ENCODE measurements around the gene TYW5.
A peak's percentile ranks its signal among the peaks of the same experiment; 100 is the strongest.

TYW5 gene

DNA sequence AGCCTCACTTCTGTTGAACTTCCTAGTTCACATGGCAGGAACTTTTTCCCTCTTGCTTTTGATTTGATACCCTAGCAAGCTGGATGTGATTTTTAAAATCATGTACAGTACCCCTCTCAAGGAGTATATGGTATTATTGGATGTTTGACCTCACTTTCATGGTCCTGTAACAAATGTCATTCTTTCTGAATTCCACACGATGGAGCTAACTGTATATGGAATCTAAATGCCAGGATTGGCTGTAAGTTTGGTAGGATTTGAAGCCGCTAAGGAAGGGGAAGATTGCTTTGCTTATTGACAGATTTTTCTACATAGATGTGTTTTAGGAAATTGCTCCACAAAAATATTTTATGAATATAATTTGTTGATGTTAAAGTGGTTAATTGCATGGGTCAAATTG lies 18.4 kb upstream of the TYW5 start:
- DNase-seq: peak; percentile 29

DNA sequence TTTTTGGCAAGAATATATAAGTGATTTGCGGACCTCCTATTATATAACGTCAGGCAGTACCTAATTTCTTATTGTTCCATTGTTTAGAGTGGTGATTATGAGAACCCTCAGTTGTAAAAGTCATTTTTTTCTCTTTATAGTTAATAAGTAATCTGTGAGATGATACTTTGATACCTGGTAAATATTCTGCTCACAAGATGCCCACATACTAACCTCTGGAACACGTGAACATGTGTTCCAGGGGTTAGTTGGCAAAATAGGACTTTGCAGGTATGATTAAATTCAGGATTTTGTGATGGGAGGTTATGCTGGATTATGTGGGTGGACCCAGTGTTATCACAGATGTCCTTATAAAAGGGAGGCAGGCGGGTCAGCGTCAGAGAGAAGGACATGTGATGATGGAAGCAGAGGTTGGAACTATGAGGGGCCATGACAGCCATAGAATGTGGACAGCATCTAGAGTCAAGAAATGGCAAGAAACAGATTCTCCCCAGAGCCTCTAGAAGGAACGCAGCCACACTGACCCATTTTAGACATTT lies 16.9 kb upstream of the TYW5 start:
- no peak for DNase-seq

DNA sequence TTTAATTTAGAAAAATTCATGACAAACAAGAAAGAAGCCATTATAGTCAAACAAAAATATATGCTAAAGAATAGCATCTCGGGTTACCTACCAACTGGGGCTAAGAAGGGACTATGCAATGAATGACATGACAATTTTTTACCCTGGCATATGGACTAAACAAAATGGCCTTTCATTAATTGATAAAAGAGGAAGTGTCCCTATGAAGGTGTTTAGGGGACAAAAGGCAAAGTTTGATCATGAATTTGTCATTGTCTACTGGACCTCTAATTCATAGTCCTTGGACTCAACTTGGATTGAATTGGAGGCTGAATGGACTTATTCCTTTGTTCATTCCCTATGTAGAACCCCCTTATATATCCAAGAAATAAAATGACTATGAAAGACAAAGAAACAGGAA lies 12.8 kb upstream of the TYW5 start:
- DNase-seq: no peak

DNA sequence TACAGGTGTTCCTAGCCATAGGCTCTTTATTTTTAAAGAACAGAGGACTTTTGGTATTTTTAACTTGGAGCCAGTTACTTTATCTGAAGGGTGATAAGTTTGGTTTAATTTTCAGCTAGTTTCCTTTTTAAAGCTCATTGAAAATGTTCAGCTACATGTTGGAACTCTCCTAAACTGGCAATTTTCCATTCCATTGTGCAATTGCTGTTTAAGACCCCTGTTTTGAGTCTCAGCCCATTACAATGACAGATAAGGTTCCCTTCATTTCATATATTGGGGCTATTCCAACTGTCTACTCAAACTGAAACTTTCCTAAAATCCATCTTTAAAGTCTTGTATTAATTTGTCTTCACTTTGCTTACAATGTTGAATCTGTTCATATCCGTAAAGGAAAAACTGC lies 11.7 kb upstream of the TYW5 start:
- no peak for DNase-seq

DNA sequence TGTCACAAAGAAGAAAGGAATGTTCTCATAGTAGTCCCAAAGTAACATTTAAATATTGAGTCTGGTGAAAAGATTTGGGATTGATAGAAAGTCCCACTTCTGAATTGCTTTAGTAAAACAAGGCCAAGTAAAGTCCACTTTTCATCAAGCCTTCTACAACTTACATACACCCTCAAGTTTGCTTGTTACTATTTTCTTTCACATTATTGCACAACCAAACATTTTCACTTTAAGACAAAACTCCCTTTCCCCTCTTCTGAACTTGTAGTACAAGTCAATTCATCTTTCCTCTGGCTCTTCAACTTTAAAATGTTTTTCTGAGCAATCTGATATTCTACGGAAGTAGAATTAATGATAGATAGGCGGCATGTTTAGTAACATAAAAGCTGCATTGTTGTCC lies 11.1 kb upstream of the TYW5 start:
- DNase-seq: no peak

DNA sequence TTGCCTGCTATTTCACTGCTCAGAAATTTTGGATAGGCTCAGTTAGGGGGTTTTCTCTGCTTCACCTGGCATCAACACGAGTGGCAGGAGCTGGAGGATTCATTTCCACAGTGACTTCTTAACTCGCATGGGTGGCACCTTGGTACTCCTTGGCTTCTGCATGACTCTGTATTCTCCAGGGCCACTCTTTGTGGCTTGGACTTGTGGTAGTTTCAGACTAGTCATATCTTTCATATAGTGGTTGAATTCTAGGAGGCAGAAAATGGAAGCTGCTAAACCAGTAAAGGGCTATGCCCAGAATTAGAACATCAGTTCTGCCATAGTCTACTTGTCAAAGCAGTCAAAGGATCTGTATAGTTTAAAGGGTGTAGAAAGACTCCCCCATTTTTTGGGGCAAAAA lies 6.9 kb upstream of the TYW5 start:
- DNase-seq: no peak

DNA sequence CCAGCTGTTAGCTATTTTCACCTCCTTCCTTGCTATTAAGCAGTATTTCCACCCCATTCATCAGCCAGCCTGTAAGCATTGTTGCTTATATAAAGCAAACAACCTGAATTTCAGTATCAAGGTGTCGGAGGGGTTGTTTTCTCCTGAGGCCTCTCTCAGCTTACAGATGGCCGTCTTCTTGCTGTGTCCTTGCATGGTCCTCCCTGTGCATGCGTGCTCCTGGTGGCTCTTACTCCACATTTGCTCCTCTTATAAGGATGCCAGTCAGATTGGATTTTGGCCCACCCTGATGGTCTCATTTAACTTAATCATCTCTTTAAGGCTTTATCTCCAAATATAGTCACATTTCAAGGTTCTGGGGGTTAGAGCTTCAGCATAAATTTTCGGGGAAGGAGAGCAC lies 2.7 kb upstream of the TYW5 start:
- no peak for DNase-seq

DNA sequence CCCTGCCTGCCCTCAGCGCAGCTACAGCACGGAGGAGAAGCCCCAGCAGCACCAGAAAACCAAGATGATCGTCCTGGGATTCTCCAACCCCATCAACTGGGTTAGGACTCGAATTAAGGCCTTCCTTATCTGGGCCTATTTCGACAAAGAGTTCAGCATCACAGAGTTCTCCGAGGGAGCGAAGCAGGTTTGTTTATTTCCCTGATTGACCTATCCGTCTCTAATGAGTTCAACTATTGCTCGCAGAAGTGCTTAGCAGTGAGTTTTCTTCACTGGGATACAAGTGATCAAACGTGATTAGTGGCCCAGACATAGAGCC lies 730 bp upstream of the TYW5 start:
- DNase-seq: no peak

DNA sequence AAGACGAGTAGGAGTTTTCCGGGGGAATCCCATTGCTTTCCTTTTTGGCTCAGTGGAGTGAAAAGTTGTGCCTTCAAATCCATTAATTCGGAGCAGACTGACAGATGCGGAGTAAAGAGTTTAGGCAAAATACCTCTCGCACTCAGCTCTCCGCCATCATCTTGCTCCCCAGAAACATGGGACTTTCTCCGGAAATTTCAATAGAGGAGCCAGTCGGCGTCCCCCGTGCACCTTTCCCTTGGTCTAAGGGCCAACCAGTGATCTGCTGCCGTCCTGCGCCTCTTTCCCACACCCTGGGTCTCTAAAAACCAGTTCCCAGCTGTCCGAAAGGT lies 318 bp downstream of the TYW5 start:
- no peak for DNase-seq

DNA sequence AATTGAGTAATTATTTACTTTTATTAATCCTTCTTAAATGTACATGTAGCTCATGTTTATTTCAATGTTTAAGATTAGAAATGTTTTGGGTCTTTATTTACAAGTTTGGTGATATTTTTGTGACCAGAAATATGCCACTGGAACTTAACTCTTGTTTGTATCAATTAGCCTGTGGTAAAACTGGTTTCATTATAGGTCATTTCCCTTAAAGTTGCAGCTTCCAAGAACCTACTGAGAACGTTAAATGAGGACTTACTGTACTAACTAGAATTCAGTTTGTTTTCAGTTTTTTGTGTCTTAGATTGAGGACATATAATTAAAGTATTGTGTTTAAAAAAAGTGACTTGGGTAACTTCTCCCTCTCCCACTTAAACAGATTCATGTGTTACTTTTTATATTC lies 4.3 kb downstream of the TYW5 start:
- no peak for DNase-seq

DNA sequence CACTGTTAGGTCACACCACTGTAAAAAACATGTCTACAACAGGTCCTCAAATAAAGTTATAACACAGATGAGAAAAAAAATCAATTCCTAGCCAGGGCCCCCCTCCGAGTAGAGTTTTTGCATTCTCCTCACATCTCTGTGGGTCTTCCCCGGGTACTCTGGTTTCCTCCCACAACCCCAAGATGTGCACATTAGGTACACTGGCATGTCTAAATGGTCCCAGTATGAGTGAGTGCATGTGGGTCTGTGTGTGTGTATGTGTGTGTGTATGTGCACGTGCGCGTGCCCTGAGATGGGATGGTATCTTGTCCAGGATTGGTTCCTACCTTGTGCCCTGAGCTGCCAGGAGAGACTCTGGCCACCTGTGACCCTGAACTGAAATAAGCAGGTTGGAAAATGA lies 4.9 kb downstream of the TYW5 start:
- DNase-seq: no peak

DNA sequence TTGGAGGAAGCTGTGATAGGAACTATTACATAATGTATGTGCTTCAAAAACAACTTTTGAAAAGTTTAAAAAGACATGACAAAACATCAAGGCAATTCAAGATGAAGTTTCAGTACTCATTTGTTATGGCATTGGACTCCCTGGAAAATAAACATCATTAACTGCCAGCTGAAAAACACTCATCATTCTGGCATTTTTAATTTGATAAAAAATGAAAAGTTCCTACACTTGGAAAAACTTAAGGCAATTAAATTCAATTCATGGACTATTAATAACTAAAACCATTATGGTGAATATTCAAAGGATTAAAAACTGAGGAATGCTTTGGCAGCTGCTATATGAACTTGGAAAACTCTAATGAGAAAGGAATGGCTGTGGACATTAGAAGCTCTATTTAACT lies 8.5 kb downstream of the TYW5 start:
- DNase-seq: no peak

DNA sequence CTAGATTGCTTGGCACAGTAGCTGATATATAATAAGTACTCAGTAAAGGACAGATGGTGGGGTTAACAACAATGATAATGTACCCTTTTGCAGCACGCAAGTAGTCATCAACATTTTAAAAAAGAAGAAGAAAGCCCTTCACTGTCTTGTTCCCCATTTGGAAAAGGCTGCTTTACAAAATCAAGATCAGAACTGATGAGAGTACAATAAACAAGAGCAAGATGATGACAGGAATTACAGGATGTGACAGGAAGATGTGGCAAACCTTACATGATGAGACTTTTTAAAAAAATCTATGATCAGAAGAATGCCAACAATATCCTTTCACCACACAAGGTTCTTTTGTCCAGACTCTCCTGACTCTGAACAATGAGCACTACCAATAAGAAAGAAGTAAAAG lies 9.1 kb downstream of the TYW5 start:
- no peak for DNase-seq

DNA sequence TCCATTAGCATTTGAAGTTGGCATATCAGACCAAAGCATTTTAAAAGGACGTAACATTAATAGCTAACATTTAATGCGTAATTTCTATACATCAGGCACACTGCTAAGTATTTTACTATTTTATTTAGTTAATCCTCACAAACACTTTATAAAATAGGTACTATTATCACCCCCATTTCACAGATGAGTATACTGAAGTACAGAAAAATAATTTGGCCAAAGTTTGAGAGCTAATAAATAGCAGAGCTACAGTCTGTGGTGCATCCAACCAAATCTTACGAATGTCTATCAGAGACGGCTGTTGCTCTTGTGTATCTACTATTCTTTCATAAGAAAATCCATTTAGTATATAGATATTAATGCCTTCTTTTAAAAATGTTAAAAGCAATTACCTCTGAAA lies 11.9 kb downstream of the TYW5 start:
- no peak for DNase-seq

DNA sequence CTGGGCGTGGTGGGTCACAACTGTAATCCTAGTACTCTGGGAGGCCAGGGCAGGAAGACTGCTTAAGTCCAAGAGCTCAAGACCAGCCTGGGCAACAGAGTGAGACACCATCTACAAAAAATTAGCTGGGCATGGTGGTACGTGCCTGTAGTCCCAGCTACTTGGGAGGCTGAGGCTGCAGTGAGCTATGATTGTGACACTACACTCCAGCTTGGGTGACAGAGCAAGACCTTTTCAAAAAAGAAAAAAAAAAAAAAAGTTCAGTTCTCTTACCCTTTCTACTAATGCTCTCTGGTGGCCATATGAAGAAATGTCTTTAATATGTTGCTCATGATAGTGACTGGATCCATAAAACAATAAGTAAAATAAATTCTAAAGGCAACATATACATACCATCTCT lies 14.9 kb downstream of the TYW5 start:
- DNase-seq: peak; percentile 40

DNA sequence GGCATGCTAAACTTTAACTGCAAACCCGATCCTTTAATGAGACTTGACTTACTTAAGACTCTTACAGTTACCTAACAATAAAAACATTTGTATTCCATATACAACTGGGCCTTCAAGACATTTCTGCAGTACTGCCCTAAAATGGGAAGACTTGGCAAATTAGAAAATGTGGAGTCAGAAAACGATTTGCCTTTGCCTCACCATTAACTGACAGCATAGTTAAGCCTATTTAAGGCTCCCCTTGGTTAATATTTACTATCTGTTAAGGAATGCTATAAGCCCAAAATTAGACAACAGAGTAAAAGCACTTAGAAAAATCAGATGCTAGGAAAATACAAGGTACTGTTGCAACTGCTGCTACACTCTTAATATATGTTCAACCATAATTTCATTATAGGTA lies 18.7 kb downstream of the TYW5 start:
- DNase-seq: no peak

DNA sequence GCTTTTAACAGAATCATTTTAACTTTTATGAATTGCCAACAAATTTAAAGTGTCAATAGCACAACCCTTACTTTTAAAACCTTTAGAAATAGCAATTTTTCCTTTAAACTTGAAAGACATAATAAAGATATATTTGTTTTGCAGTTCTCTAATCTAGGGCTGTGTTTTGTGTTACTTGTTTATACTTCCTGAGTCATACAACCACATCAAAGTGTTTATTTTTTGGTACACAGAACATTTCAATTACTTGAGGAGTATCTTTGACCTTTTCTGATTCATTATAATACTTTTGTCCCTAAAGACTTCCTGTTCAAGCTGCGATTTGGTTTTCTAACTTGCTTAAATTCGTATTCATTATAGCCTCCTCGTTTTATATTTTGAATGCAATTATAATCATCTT lies 21.8 kb downstream of the TYW5 start:
- DNase-seq: no peak

DNA sequence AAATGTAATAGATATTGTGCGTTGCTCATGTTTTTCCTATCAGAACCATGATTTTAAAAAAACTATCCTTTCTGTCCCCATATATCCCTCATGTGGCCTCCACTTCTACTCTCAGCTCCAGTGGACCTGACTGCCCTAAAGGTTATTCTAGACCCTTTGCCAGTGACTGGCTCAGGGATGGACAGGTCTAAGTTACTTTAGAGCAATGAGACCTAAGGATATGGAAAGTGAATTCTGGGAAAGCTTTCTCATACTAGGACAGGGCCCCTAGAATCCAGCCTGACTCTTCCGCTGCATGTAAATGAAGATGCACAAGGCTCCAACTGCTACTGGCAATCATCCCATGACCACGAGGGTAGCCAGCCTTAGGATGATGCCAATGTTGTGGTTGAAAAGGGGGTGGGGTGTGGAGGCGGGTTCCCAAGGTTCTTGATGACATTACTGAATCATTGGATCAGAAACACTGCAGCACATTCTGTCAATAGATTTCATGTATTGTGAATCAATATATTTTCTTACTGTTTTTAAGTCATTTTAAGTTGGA lies 22.9 kb downstream of the TYW5 start:
- DNase-seq: no peak

DNA sequence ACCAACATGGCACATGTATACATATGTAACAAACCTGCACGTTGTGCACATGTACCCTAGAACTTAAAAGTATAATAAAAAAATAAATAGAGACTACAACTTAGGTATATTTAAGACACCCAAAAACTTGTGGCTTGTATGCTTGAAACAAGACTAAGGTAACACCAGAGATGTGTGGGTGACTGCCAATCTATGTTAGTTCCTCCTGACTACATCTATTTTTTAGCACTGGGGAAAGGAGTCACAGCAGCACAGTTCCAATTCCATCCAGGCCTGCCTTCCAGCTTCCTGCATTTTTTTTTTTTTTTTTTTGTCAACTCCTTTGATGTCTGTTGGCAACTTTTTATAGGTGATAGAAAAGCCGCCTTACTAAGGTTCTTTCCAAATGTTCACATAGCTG lies 26.0 kb downstream of the TYW5 start:
- DNase-seq: no peak

DNA sequence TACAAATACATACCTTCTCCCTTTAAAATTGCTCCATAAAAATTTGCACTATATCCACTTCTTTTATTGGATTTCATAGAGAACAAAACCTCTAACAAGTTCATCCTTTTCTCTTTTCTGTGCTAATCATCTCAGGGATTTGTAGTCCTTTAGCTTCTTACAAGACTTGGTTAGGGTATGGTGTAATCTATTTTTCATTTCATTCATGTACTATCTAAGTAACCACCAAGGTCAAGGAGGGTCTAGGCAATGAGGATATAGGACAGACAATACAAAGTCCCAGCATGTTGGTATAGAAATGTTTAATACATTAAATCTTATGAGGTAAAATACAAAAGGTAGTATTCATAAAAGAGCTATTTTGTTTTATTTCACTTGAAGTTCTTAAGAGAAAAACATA lies 26.7 kb downstream of the TYW5 start:
- no peak for DNase-seq

DNA sequence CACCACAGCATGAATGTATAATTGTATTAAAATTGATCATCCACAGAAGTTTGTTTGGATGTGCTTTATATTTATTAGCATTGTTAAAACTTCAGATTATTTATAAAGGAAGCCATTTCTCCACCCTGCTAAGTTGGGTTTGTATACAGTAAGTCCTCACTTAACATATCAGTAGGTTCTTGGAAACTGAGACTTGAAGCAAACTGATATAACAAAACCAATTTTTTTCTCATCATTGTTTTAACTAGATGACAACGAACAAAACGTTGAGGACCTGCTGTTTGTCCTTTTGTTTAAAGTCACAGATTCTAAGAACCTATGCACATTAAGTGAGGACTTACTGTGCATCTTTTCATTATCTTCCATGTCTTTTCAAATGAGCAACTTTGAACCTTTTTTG lies 27.1 kb downstream of the TYW5 start:
- DNase-seq: no peak

DNA sequence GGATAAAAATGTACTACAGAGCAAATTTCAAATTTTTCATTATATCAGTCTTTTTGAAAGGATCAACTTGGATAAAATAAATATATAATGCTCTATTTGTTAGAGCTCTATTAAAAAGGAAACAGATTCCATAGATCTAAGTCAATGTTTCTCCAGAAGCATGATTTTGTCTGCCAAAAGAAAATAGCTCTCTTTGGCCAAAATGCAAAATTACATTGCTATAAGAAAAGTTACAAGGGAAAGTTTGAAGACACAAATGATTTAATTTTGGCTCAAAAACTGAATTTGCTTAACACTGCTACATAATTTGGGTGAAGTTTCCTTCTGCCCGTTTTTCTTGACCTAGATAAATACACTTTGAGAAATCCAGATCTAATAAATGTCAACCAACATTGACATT lies 28.5 kb downstream of the TYW5 start:
- DNase-seq: no peak

DNA sequence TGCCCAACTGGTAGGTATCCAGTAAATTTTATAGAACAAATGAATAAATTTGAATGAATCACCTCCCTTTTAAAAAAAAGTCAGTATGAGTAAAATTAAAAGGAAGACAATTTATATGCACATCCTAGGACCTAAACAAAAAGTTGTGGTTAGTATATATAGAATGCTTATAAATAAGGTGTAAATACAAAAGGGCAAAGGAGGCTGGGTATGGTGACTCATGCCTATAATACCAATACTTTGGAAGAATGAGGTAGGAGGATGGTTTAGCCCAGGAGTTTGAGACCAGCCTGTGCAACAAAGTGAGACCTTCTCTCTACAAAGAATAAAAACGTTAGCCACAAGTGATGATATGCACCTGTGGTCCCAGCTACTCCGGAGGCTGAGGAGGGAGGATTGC lies 31.4 kb downstream of the TYW5 start:
- no peak for DNase-seq

DNA sequence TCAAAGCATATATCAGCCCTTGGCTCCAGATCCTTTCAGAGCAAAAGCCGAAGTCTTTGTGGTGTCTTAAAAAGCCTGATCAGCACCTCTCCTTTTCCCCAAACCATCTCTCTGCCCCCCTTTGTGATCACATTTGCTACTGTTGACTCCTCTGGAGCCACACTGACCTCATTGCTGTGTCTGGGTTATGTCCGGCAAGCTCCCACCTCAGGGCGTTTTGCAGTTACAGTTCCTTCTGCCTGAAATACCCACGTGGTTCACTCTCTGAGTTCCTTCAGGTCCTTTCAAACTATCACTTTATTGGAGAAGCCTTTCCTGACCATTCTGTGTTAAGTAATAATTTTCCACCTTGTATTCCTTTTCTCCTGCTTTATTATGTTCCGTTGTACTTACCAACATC lies 32.4 kb downstream of the TYW5 start:
- no peak for DNase-seq

DNA sequence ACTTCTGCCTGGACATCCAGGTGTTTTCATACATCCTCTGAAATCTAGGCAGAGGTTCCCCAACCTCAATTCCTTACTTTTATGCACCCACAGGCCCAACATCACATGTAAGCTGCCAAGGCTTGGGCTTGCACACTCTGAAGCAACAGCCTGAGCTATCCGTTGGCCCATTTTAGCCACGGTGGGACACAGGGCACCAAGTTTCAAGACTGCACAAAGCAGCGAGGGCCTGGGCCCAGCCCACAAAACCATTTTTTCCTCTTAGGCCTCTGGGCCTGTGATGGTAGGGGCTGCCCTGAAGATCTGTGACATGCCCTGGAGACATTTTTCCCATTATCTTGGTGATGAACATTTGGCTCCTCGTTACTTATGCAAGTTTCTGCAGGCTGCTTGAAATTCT lies 38.3 kb downstream of the TYW5 start:
- DNase-seq: no peak

DNA sequence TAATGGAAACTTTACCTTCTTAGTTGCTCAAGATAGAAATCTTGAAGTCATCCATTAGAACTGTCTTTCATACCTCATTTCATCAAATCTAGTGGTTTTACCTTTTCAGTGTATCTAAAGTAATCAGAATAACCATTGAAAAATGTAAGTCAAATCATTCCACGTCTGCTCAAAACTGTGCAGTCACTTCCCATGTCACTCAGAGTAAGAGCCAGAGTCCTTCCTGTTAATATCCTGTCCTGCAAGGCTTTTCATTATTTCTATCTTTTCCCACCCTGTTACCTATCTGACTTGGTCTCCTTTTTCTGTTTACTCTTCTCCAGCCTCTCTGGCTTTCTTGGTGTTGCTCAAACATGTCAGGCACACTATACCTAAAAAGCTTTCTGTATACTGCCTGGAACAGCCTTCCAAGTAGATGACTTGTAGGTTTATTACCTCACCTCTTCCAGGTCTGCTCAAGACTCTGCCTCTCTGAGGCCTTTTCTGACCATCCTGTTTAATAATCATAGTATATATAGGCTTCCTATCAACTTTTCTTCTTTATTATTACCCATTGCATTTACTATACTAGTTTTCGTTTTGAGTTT lies 40.8 kb downstream of the TYW5 start:
- no peak for DNase-seq
